Chondrocyte (in vitro differentiated cells): ENCODE data around the gene MED29. TPM values are rescaled to one million over a fixed set of nuclear protein-coding genes. Genes with fewer than 3 reads are reported as not detected.
A peak's percentile ranks its signal among the peaks of the same experiment; 100 is the strongest.

Experiments used
- DNase-seq: peaks from one replicate; pipeline ENCODE4 v3.0.0; 2021; ENCODE audit warnings: mixed read lengths, low spot score
- H3K27ac Mint-ChIP-seq: one replicate; pipeline ENCODE4 v1.8.0; 2021; ENCODE audit warnings: mild to moderate bottlenecking, moderate library complexity, mixed read lengths; ENCODE audit not compliant: unreplicated experiment
- H3K27me3 Mint-ChIP-seq: 2 replicates; pipeline ENCODE4 v1.8.0; 2021; ENCODE audit warnings: low read depth, mixed read lengths
- H3K36me3 Mint-ChIP-seq: 2 replicates; pipeline ENCODE4 v1.8.0; 2021; ENCODE audit warnings: low read depth, mixed read lengths
- H3K4me1 Mint-ChIP-seq: 2 replicates; pipeline ENCODE4 v1.8.0; 2021; ENCODE audit warnings: low read depth, mild to moderate bottlenecking, mixed read lengths
- H3K4me3 Mint-ChIP-seq: one replicate; pipeline ENCODE4 v1.8.0; 2021; ENCODE audit warnings: mild to moderate bottlenecking, moderate library complexity, mixed read lengths; ENCODE audit not compliant: unreplicated experiment
- H3K9me3 Mint-ChIP-seq: 2 replicates; pipeline ENCODE4 v1.8.0; 2021; ENCODE audit warnings: low read depth, mixed read lengths
- microRNA-seq: library from miRNA; unstranded; fragments of <30 nt; microRNA quantifications from one replicate; pipeline ENCODE4 v1.2.0, GENCODE V29; 2020; ENCODE audit warnings: borderline number of aligned reads
- total RNA-seq: library from RNA; stranded (reverse); gene quantifications from 3 replicates; pipeline ENCODE4 v1.2.1, GENCODE V29; 2021
- TF ChIP-seq, protein P1 (sequence below): fragments of 200-600 bp; sonication (generic); IDR thresholded peaks from 2 replicates; pipeline ENCODE4 v1.5.0; 2021; ENCODE audit warnings: antibody characterized with exemption, mild to moderate bottlenecking, moderate library complexity

The MED29 gene
- total RNA-seq, 1 donor from 2014 or later = 28.7 TPM

DNA sequence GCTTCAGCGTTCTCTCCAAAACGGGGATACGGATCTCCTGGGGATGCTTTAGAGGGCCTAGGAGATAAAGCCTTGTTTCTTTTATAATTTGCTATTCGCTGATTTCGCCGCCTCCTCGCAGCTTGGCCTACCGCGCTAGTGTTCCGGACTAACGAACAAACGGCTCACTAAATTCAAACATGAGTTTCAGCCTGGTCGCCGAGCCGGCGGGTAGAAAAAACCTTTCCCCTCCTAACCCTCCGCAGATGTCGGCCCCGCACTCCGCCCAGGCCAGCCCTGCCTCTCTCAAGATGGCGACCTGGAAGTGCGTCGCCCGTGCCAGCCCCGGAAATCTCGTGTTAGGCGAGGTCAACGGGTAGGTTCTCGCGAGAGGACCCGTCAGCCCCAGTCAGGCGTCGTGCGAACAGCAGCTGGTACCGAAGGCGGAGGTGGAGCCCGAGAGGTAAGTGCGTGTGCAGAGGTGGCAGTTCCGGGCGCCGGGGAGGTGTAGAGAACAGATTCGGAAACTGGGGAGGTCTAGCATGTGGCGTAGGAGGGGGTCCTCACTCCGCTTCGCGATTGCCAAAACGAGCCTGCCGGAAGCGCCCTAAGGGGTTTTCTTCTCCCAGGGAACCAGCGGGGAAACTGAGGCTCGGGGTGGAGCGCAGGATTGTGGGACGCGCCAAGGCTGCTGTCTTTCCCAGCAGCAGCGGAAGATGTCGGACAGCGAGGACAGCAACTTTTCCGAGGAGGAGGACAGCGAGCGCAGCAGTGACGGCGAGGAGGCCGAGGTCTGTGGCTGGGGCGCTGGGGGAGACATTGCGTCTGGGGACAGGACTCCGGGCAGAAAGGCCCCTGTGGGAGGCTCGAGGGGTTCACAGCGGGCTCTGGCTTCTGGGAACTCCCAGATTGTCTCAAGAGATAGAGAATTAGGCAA lies 54.3 kb downstream of the MED29 start, which contains the start of gene SUPT5H:
TSS of gene SUPT5H (plus strand) at position 387 of the 916 bp plus-strand sequence. CDS start at position 696, 309 bp downstream.
- no peaks in the 10 kb centered on the region for H3K27me3 Mint-ChIP-seq
- H3K36me3 Mint-ChIP-seq = peaks cover 14% of the 10 kb centered on the region
- peak; percentile 98 for DNase-seq
- TF ChIP-seq, protein P1, sequence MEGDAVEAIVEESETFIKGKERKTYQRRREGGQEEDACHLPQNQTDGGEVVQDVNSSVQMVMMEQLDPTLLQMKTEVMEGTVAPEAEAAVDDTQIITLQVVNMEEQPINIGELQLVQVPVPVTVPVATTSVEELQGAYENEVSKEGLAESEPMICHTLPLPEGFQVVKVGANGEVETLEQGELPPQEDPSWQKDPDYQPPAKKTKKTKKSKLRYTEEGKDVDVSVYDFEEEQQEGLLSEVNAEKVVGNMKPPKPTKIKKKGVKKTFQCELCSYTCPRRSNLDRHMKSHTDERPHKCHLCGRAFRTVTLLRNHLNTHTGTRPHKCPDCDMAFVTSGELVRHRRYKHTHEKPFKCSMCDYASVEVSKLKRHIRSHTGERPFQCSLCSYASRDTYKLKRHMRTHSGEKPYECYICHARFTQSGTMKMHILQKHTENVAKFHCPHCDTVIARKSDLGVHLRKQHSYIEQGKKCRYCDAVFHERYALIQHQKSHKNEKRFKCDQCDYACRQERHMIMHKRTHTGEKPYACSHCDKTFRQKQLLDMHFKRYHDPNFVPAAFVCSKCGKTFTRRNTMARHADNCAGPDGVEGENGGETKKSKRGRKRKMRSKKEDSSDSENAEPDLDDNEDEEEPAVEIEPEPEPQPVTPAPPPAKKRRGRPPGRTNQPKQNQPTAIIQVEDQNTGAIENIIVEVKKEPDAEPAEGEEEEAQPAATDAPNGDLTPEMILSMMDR = no peak
- no peaks in the 10 kb centered on the region for H3K9me3 Mint-ChIP-seq
- H3K27ac Mint-ChIP-seq = peak within 1 kb of the TSS; percentile 99
- peak within 1 kb of the TSS; percentile 94 for H3K4me3 Mint-ChIP-seq
- peaks cover 52% of the 10 kb centered on the region for H3K4me1 Mint-ChIP-seq

DNA sequence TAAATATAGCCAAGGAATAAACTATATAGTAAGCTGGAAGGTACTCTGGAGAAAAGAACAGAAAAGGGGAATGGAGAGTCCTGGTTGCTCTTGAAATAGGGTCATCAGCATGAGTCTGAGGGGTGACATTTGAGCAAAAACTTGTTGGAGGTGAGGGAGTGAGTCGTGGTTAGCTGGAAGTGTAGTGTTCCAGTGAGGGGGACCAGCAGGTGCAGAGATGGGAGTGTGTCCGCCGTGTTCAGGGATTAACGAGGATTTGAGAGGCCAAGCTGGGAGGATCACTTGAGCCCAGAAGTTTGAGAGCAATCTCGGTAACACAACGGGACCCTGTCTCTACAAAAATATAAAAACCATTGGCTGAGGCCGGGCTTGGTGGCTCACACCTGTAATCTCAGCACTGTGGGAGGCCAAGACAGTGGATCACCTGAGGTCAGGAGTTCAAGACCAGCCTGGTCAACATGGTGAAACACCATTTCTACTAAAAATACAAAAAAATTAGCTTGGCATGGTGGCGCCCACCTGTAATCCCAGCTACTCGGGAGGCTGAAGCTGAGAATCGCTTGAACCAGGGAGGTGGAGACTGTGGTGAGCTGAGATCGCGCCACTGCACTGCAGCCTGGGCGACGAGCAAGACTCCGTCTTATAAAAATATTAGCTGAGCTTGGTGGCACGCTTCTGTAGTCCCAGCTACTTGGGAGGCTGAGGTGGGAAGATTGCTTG lies 55.3 kb downstream of the MED29 start:
- peaks cover 47% of the 10 kb centered on the region for H3K4me1 Mint-ChIP-seq
- DNase-seq = no peak
- H3K4me3 Mint-ChIP-seq = peak overlapping the region; percentile 94
- H3K9me3 Mint-ChIP-seq = no peaks in the 10 kb centered on the region
- peaks cover 14% of the 10 kb centered on the region for H3K36me3 Mint-ChIP-seq
- no peaks in the 10 kb centered on the region for H3K27me3 Mint-ChIP-seq
- peak overlapping the region; percentile 99 for H3K27ac Mint-ChIP-seq
- TF ChIP-seq, protein P1 = no peak

DNA sequence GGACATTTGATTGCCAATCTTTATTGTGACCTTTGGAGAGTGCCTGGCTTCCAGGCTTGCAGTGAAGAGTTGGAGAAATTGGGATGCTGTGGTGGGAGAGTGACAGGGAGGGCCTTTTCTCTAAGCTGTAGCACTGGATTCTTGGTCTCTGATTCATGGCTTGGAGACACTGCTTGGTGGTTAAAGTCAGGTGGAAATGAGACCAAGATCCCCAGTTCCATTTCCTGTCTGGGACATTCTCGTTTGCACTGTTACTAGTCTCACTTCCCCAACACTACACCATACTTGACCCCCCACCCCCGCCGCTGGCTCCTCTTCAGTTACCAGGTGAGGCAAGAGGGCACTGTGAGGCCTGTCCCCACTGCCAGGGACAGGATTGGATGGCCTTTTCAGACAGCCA lies 57.1 kb downstream of the MED29 start:
- peaks cover 28% of the 10 kb centered on the region for H3K36me3 Mint-ChIP-seq
- H3K4me1 Mint-ChIP-seq = peaks cover 47% of the 10 kb centered on the region
- no peaks in the 10 kb centered on the region for H3K27me3 Mint-ChIP-seq
- peak overlapping the region; percentile 84 for H3K27ac Mint-ChIP-seq
- TF ChIP-seq, protein P1 = no peak
- no peaks in the 10 kb centered on the region for H3K9me3 Mint-ChIP-seq
- H3K4me3 Mint-ChIP-seq = no peak overlapping the region
- DNase-seq = no peak

DNA sequence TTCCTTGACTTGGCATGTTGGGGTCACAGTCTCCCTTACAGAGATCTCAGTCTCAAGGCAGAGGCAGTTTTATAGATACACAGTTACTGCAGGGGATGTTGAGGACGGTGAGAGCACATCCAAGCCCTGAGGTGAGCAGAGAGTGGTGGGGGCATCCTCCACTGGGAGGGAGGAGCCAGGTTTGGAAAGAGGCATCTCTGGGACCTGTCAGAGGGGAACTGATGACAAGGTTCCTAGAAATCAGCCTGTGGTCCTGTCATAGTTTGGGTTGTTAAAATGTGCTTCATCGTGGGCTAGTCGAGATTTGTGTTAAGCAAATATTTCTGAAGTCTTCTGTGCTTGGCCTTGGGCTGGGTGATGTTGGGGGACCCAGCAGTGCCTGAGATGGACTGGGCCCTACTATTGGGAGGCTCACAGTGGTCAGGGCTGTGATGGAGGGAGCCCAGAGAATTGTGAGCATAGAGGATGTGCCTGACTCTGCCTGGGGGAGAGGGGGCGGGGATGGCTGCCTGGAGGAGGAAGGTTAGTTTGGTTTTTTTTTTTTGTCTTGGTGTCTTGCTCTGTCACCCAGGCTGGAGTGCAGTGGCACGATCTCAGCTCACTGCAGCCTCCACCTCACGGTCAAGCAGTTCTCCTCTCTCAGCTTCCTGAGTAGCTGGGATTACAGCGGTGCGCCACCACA lies 58.1 kb downstream of the MED29 start:
- no peak for DNase-seq
- H3K27me3 Mint-ChIP-seq = no peaks in the 10 kb centered on the region
- peaks cover 29% of the 10 kb centered on the region for H3K36me3 Mint-ChIP-seq
- peak overlapping the region; percentile 65 for H3K27ac Mint-ChIP-seq
- no peak overlapping the region for H3K4me3 Mint-ChIP-seq
- TF ChIP-seq, protein P1 = no peak
- peaks cover 47% of the 10 kb centered on the region for H3K4me1 Mint-ChIP-seq
- no peaks in the 10 kb centered on the region for H3K9me3 Mint-ChIP-seq

Small RNA genes lying within 50 kb of the gene (microRNA-seq; reads per million reads assigned to microRNA genes)
- not detected for gene MIR4530

Other genes with a start within 250 kb of the MED29 start
- gene NCCRP1, start 194.4 kb upstream of the MED29 start, total RNA-seq = not detected in 3 replicates
- gene SYCN, start 187.1 kb upstream of the MED29 start, total RNA-seq = not detected in 3 replicates
- gene IFNL3, start 146.4 kb upstream of the MED29 start, total RNA-seq = not detected in 3 replicates
- gene IFNL4, start 142.5 kb upstream of the MED29 start, total RNA-seq = not detected in 3 replicates
- not detected in 3 replicates for gene IFNL2, start 123.0 kb upstream of the MED29 start, total RNA-seq
- not detected in 3 replicates for gene IFNL1, start 95.0 kb upstream of the MED29 start, total RNA-seq
- 1.7 to 2.0 TPM (median 1.7 TPM) in 3 replicates for gene LRFN1, start 70.5 kb upstream of the MED29 start, total RNA-seq
- gene GMFG, start 55.3 kb upstream of the MED29 start, total RNA-seq = not detected in 3 replicates
- gene SAMD4B, start 49.0 kb upstream of the MED29 start, total RNA-seq = 77.3 to 82.9 TPM (median 81.1 TPM) in 3 replicates
- gene PAF1, start 272 bp upstream of the MED29 start, total RNA-seq = 32.2 to 39.7 TPM (median 32.5 TPM) in 3 replicates
- 30.2 to 55.7 TPM (median 46.3 TPM) in 3 replicates for gene ZFP36, start 15.5 kb downstream of the MED29 start, total RNA-seq
- 108 to 154 TPM (median 150 TPM) in 3 replicates for gene PLEKHG2, start 21.3 kb downstream of the MED29 start, total RNA-seq
- gene RPS16, start 44.6 kb downstream of the MED29 start, total RNA-seq = 1,022 to 1,375 TPM (median 1,065 TPM) in 3 replicates
- 106 to 120 TPM (median 108 TPM) in 3 replicates for gene SUPT5H, start 54.2 kb downstream of the MED29 start, total RNA-seq
- 46.4 to 65.7 TPM (median 49.9 TPM) in 3 replicates for gene TIMM50, start 89.5 kb downstream of the MED29 start, total RNA-seq
- 0.92 to 1.3 TPM (median 1.00 TPM) in 3 replicates for gene DLL3, start 107.6 kb downstream of the MED29 start, total RNA-seq
- gene SELENOV, start 123.8 kb downstream of the MED29 start, total RNA-seq = not detected in 3 replicates
- 1.7 to 2.7 TPM (median 2.4 TPM) in 3 replicates for gene EID2B, start 141.5 kb downstream of the MED29 start, total RNA-seq
- 14.3 to 15.6 TPM (median 15.1 TPM) in 3 replicates for gene EID2, start 148.8 kb downstream of the MED29 start, total RNA-seq
- gene LGALS13, start 211.1 kb downstream of the MED29 start, total RNA-seq = not detected in 3 replicates